K562 (cell line): ENCODE results near the gene TACR1. TPM values are rescaled to one million over a fixed set of nuclear protein-coding genes. Genes with fewer than 3 reads are reported as not detected.

ENCODE experiments used
- ATAC-seq: fragments of 200-7000 bp; cut with Tn5 transposase; 3 replicates; pipeline ENCODE4 v1.9.1; 2020; ENCODE audit warnings: moderate library complexity
- BruUV-seq: library from RNA; stranded (reverse); fragments of 400-500 nt; replicated peaks from 2 replicates; lab custom pipeline; 2021; lab: Mats Ljungman, UMichigan
- CTCF ChIA-PET: fragments of 300-600 bp; formaldehyde crosslinking; extraction: SDS; loops from one replicate; lab custom pipeline; 2021; ENCODE audit warnings: low intra/inter-chr PET ratio; lab: Yijun Ruan, JAX
- POLR2A ChIA-PET: fragments of 300-600, 350-650 bp; sonication (Branson Sonifier 250); formaldehyde crosslinking; extraction: SDS; loops from one replicate; lab custom pipeline; 2021; ENCODE audit warnings: antibody characterized with exemption, inconsistent platforms; lab: Yijun Ruan, JAX
- DNase-seq, 4 experiments: peaks; one replicate each; pipeline versions ENCODE4 v3.0.0 to v3.0.0-alpha.2; 2011 to 2018; ENCODE audit warnings: low spot score in 3 of 4, mixed read lengths in 3 of 4; ENCODE audit errors: extremely low read depth in 1 of 4
- FAIRE-seq: peaks from 2 replicates; lab custom pipeline; 2011; peaks lifted over from hg19 to GRCh38; lab: Jason Lieb, UNC
- H2AFZ ChIP-seq: 2 replicates; pipeline ENCODE4 v1.6.0; 2011; ENCODE audit warnings: low read depth, low read length, control low read depth, inconsistent platforms
- H3K27ac ChIP-seq: fragments of 200-600 bp; 3 replicates; pipeline ENCODE4 v1.8.0; 2011; ENCODE audit warnings: low read depth, mild to moderate bottlenecking, control low read depth, inconsistent platforms, low read length, moderate library complexity, mixed read lengths; ENCODE audit errors: extremely low read depth
- H3K27me3 ChIP-seq, 2 experiments: fragments of 300-600 bp in 1 of 2; 2 replicates in 1 of 2; 3 replicates in 1 of 2; pipeline versions ENCODE4 v1.6.0 to v1.8.0; 2011; ENCODE audit warnings: inconsistent platforms in 2 of 2, low read length in 2 of 2, mild to moderate bottlenecking in 1 of 2, mixed read lengths in 1 of 2, moderate library complexity in 1 of 2; ENCODE audit not compliant: control insufficient read depth in 2 of 2, insufficient read depth in 2 of 2
- H3K36me3 ChIP-seq: fragments of 300-600 bp; 3 replicates; pipeline ENCODE4 v1.8.0; 2011; ENCODE audit warnings: mild to moderate bottlenecking, low read length, inconsistent platforms; ENCODE audit not compliant: control insufficient read depth, insufficient read depth
- H3K4me1 ChIP-seq, 2 experiments: fragments of 200-600 bp in 1 of 2; replicated peaks in 1 of 2; 2 replicates in 1 of 2; 3 replicates in 1 of 2; pipeline versions ENCODE4 v1.5.1 to v1.8.0; 2011; ENCODE audit warnings: inconsistent platforms in 2 of 2, low read length in 2 of 2, mild to moderate bottlenecking in 1 of 2, mixed read lengths in 1 of 2, moderate library complexity in 1 of 2; ENCODE audit not compliant: control insufficient read depth in 2 of 2, insufficient read depth in 2 of 2
- H3K4me2 ChIP-seq: 2 replicates; pipeline ENCODE4 v1.6.1; 2011; ENCODE audit warnings: low read length, control low read depth, inconsistent platforms, mixed read lengths; ENCODE audit not compliant: insufficient read depth
- H3K4me3 ChIP-seq: fragments of 200-600 bp; sonication (generic), shearing (Covaris generic); 2 replicates; pipeline ENCODE4 v1.5.1; 2016; ENCODE audit warnings: control low read depth, inconsistent platforms
- H3K79me2 ChIP-seq: fragments of 200-600 bp; 3 replicates; pipeline ENCODE4 v1.8.0; 2011; ENCODE audit warnings: low read length, inconsistent platforms; ENCODE audit not compliant: control insufficient read depth, insufficient read depth
- H3K9ac ChIP-seq, 2 experiments: 2 replicates each; pipeline versions ENCODE4 v1.6.0 to v1.6.1; 2011; ENCODE audit warnings: low read depth in 2 of 2, low read length in 2 of 2, control low read depth in 1 of 2, inconsistent platforms in 1 of 2, mild to moderate bottlenecking in 1 of 2, mixed read lengths in 1 of 2; ENCODE audit not compliant: insufficient read depth in 1 of 2
- H3K9me1 ChIP-seq: one replicate; pipeline ENCODE4 v1.6.0; 2011; ENCODE audit warnings: inconsistent platforms, mild to moderate bottlenecking, low read length, moderate library complexity; ENCODE audit not compliant: control insufficient read depth, insufficient read depth
- H3K9me3 ChIP-seq: replicated peaks from 2 replicates; pipeline ENCODE4 v1.5.1; 2011; ENCODE audit warnings: low read depth, low read length, inconsistent platforms; ENCODE audit not compliant: control insufficient read depth, insufficient read depth
- H4K20me1 ChIP-seq: replicated peaks from 2 replicates; pipeline ENCODE4 v1.6.1; 2011; ENCODE audit warnings: low read length, inconsistent platforms, mixed read lengths; ENCODE audit not compliant: control insufficient read depth, insufficient read depth
- ERF ChIP-seq: fragments of 450-650 bp; formaldehyde crosslinking; IDR thresholded peaks from 2 replicates; pipeline ENCODE4 v1.4.0; 2020; ENCODE audit warnings: mild to moderate bottlenecking, mixed read lengths
- ETS2 ChIP-seq: IDR thresholded peaks from 2 replicates; pipeline ENCODE4 v1.6.1; 2016; ENCODE audit warnings: borderline replicate concordance, missing genetic modification characterization, mild to moderate bottlenecking, moderate library complexity, missing compliant biosample characterization; ENCODE audit not compliant: poor library complexity, severe bottlenecking
- GTF2E2 ChIP-seq: fragments of 200-800 bp; sonication (Bioruptor generic); IDR thresholded peaks from 2 replicates; pipeline ENCODE4 v1.6.1; 2016; ENCODE audit warnings: missing genetic modification characterization, missing compliant biosample characterization
- HDAC8 ChIP-seq: fragments of 450-650 bp; IDR thresholded peaks from 2 replicates; pipeline ENCODE4 v1.6.1; 2016; ENCODE audit warnings: mild to moderate bottlenecking, missing genetic modification characterization, moderate library complexity, missing compliant biosample characterization
- HES1 ChIP-seq: fragments of 450-650 bp; IDR thresholded peaks from 2 replicates; pipeline ENCODE4 v1.6.1; 2016; ENCODE audit warnings: low read depth, mild to moderate bottlenecking, moderate library complexity
- MCM5 ChIP-seq: fragments of 450-650 bp; IDR thresholded peaks from 2 replicates; pipeline ENCODE4 v1.6.1; 2016; ENCODE audit warnings: low read depth
- PCBP1 ChIP-seq: fragments of 200-400 bp; formaldehyde crosslinking; IDR thresholded peaks from 2 replicates; pipeline ENCODE4 v1.6.1; 2018; ENCODE audit warnings: mild to moderate bottlenecking, low read depth, low read length; ENCODE audit not compliant: poor library complexity, severe bottlenecking
- ZNF277 ChIP-seq: fragments of 250-450 bp; sonication (Bioruptor Pico); IDR thresholded peaks from 2 replicates; pipeline ENCODE4 v1.8.0; 2022; ENCODE audit warnings: inconsistent platforms, mild to moderate bottlenecking, moderate library complexity, borderline replicate concordance
- ZNF407 ChIP-seq: fragments of 450-650 bp; IDR thresholded peaks from 2 replicates; pipeline ENCODE4 v1.6.1; 2016; ENCODE audit warnings: low read depth
- ZNF778 ChIP-seq: fragments of 450-650 bp; formaldehyde crosslinking; IDR thresholded peaks from 2 replicates; pipeline ENCODE4 v1.4.0; 2020; ENCODE audit warnings: mild to moderate bottlenecking, moderate library complexity
- WGBS: fragments of 100-300 bp; shearing (Covaris generic); methylation state at CpG from one replicate; pipeline ENCODE4 v1.1.6; 2016; ENCODE audit warnings: low coverage, mixed read lengths; ENCODE audit not compliant: insufficient coverage; ENCODE audit errors: missing lambda C conversion rate; 5-methylcytosine and 5-hydroxymethylcytosine counted together
- in situ Hi-C: fragments of 300-500 bp; cut with MboI; formaldehyde crosslinking; loops from 4 replicates; pipeline ENCODE4 v1.15.0; 2018; ENCODE audit warnings: inconsistent platforms, mixed read lengths
- intact Hi-C: fragments of 100-400 bp; cut with micrococcal nuclease; formaldehyde crosslinking; loops from 2 replicates; pipeline ENCODE4 v1.14.2; 2022
- polyA plus RNA-seq, 8 experiments: library from polyadenylated mRNA; depleted of rRNA in 4 of 8; stranded (reverse) in 5 of 8; unstranded in 3 of 8; fragments of >200 nt; fragmentation: Nextera tagmentation in 2 of 8; fragmentation: Illumina TruSeq in 1 of 8; extraction: Ambion mirVana in 2 of 8; extraction: Trizol in 1 of 8; gene quantifications; 2 replicates each; pipeline versions ENCODE4 v1.2.1 to v1.2.3, GENCODE V29; 2011 to 2014; ENCODE audit warnings: inconsistent platforms in 1 of 8, missing spikeins in 1 of 8
- total RNA-seq, 7 experiments: library from RNA; depleted of rRNA in 6 of 7; stranded (reverse); fragments of >200 nt in 6 of 7; fragmentation: Illumina TruSeq in 2 of 7; extraction: Trizol in 2 of 7; gene quantifications; 2 replicates each; pipeline versions ENCODE4 v1.2.1 to v1.2.3, GENCODE V29; 2011 to 2021; ENCODE audit warnings: low replicate concordance in 1 of 7

The TACR1 gene
- total and polyA plus RNA-seq, 9 of the 15 experiments (the other 6 are each of a cell fraction or from before 2014, with no cell fraction given) = not detected

GRCh38 chr2:75190271-75190990 lies 8.9 kb downstream of the TACR1 start:
- Histone ChIP-seq H3K9me1 (no peaks in the 10 kb centered on the region), H3K4me2 (no peak overlapping the region), H3K4me3 (no peak overlapping the region), H2AFZ (no peak overlapping the region), H3K9me3 (no peaks in the 10 kb centered on the region), H3K27me3 (no peaks in the 10 kb centered on the region), H4K20me1 (no peaks in the 10 kb centered on the region), H3K9ac (no peak overlapping the region), H3K36me3 (no peaks in the 10 kb centered on the region), H3K79me2 (no peaks in the 10 kb centered on the region), H3K4me1 (no peaks in the 10 kb centered on the region), H3K27ac (no peak overlapping the region)
- in situ Hi-C loops (no loop called here), intact Hi-C loops (no loop called here)
- WGBS = 0% methylated on average over 3 of the region's 3 CpGs
- DNase-seq (no peak), FAIRE-seq (no peak), ATAC-seq (no peak)
- BruUV-seq = no TSS peak
- ChIA-PET POLR2A (no interaction called here), CTCF (no interaction called here)
- TF ChIP-seq GTF2E2 (tag) = no peak
- TF ChIP-seq HES1 = no peak
- no peak for TF ChIP-seq PCBP1
- TF ChIP-seq ZNF778 (CRISPR knock-in tag) = no peak
- no peak for TF ChIP-seq ZNF277 (CRISPR knock-in tag)
- no peak for TF ChIP-seq MCM5
- no peak for TF ChIP-seq HDAC8 (tag)
- no peak for TF ChIP-seq ERF (CRISPR knock-in tag)
- TF ChIP-seq ZNF407 = no peak
- no peak for TF ChIP-seq ETS2 (tag)
